Right lobe of liver (tissue), 6 donors: Measurements from ENCODE around the gene UMOD. TPM values are rescaled to one million over a fixed set of nuclear protein-coding genes. Genes with fewer than 3 reads are reported as not detected.

Experiments used
- ATAC-seq, 4 donors: fragments of 200-7000 bp; cut with Tn5 transposase; one replicate each; pipeline ENCODE4 v1.9.1; 2020; ENCODE audit warnings: mild to moderate bottlenecking in 4 of 4, moderate library complexity in 4 of 4
- DNase-seq, 3 donors: peaks; one replicate each; pipeline ENCODE4 v3.0.0-alpha.2; 2020
- H3K27ac ChIP-seq, 3 donors: fragments of 200-600 bp; one replicate each; pipeline ENCODE4 v1.8.0; 2022
- H3K27me3 ChIP-seq, 2 donors: fragments of 200-600 bp; one replicate each; pipeline ENCODE4 v1.8.0; 2022
- H3K36me3 ChIP-seq, 4 donors: fragments of 200-600 bp; sonication (generic) in 1 of 4; one replicate each; pipeline versions ENCODE4 v1.5.1 to v1.8.0; 2017 to 2022; ENCODE audit warnings: control low read depth in 1 of 4
- H3K4me1 ChIP-seq, 4 donors: fragments of 200-600 bp; sonication (generic) in 1 of 4; one replicate each; pipeline versions ENCODE4 v1.5.1 to v1.8.0; 2017 to 2022; ENCODE audit warnings: control low read depth in 1 of 4
- H3K4me3 ChIP-seq, 3 donors: fragments of 200-600 bp; one replicate each; pipeline ENCODE4 v1.8.0; 2022
- H3K9me3 ChIP-seq, 4 donors: fragments of 200-600 bp; sonication (generic) in 1 of 4; one replicate each; pipeline versions ENCODE4 v1.5.1 to v1.8.0; 2017 to 2022; ENCODE audit warnings: control low read depth in 1 of 4
- CTCF ChIP-seq, 4 donors: fragments of 200-600 bp in 3 of 4; fragments of 450-650 bp in 1 of 4; IDR thresholded peaks; one replicate each; pipeline versions ENCODE4 v1.5.1 to v1.8.0; 2016 to 2022; ENCODE audit warnings: antibody characterized with exemption in 4 of 4, mild to moderate bottlenecking in 2 of 4
- POLR2A ChIP-seq: fragments of 450-650 bp; IDR thresholded peaks from one replicate; pipeline ENCODE4 v1.6.1; 2017; ENCODE audit warnings: antibody characterized with exemption, mild to moderate bottlenecking
- WGBS: methylation state at CpG from one replicate; pipeline ENCODE4 v1.1.6; 2018; ENCODE audit warnings: low coverage, low lambda C conversion rate; ENCODE audit not compliant: insufficient coverage; ENCODE audit errors: missing lambda C conversion rate; 5-methylcytosine and 5-hydroxymethylcytosine counted together
- intact Hi-C, 2 donors: fragments of 100-400 bp; cut with DNase I; formaldehyde crosslinking; loops; one replicate each; pipeline versions ENCODE4 v1.11.2 to v1.14.1; 2022
- total RNA-seq, 6 experiments: library from RNA; depleted of rRNA in 2 of 6; stranded (reverse); fragments of >200 nt in 2 of 6; fragmentation: NEBNext Ultra II Directional in 3 of 6; extraction: Animal tissue kit (Norgen Biotek cat#: 25700) in 3 of 6; gene quantifications; one replicate each; pipeline versions ENCODE4 v1.1.0 to v1.2.4, GENCODE V29; 2016 to 2023
- donor health status: DM: no; HTN: yes; CAD: no.
- donor health status: DM: no; HTN: no; CAD: no.
- donor health status: DM: no; HTN: no; CAD: no.
- donor health status: DM: no; HTN: yes; CAD: no.
- donor health status: DM: no; HTN: yes; CAD: no.

UMOD gene
- total RNA-seq, 6 experiments from 2014 or later: not detected

GRCh38 chr16:20331635-20332034 lies 20.9 kb downstream of the UMOD start:
- H3K9me3 ChIP-seq: no peaks in the 10 kb centered on the region
- WGBS: 37% methylated on average over 3 of the region's 5 CpGs
- no peaks in the 10 kb centered on the region for H3K4me1 ChIP-seq
- intact Hi-C loops: no loop called here
- H3K27me3 ChIP-seq: no peaks in the 10 kb centered on the region
- no peaks in the 10 kb centered on the region for H3K36me3 ChIP-seq
- DNase-seq (no peak), ATAC-seq (no peak)
- TF ChIP-seq POLR2A: no peak
- no peak for TF ChIP-seq CTCF (IDR thresholded peaks at IDR 0.05)
- H3K27ac ChIP-seq: no peak overlapping the region
- H3K4me3 ChIP-seq: no peak overlapping the region

- 71% methylated on average over 5 of the region's 5 CpGs for WGBS
- Histone ChIP-seq H3K27me3 (no peaks in the 10 kb centered on the region), H3K9me3 (no peaks in the 10 kb centered on the region), H3K4me1 (no peaks in the 10 kb centered on the region), H3K4me3 (no peak overlapping the region), H3K36me3 (no peaks in the 10 kb centered on the region), H3K27ac (no peak overlapping the region)
- DNase-seq: no peak
- TF ChIP-seq CTCF (IDR thresholded peaks at IDR 0.05) (no peak), POLR2A (no peak)
- ATAC-seq: no peak
- intact Hi-C loops: no loop called here
Observed at GRCh38 chr16:20329392-20330138, 22.9 kb downstream of the UMOD start.

- Histone ChIP-seq H3K9me3 (no peaks in the 10 kb centered on the region), H3K36me3 (no peaks in the 10 kb centered on the region), H3K4me3 (no peak within 1 kb of the TSS), H3K4me1 (no peaks in the 10 kb centered on the region), H3K27ac (no peak within 1 kb of the TSS), H3K27me3 (no peaks in the 10 kb centered on the region)
- WGBS: 27% methylated on average over 2 of the region's 7 CpGs
- TF ChIP-seq CTCF (IDR thresholded peaks at IDR 0.05): no peak
- TF ChIP-seq POLR2A: no peak
- no peak for DNase-seq
- intact Hi-C loops: no loop called here
- no peak for ATAC-seq
Observed at GRCh38 chr16:20327444-20328041, 25.0 kb downstream of the UMOD start, which contains the start of gene GP2. GP2 (minus strand) TSS chr16:20327513; CDS start chr16:20326431, 1,082 bp downstream.

- no peaks in the 10 kb centered on the region for H3K4me1 ChIP-seq
- no peak for TF ChIP-seq POLR2A
- TF ChIP-seq CTCF (IDR thresholded peaks at IDR 0.05): no peak
- no peaks in the 10 kb centered on the region for H3K27me3 ChIP-seq
- no peaks in the 10 kb centered on the region for H3K36me3 ChIP-seq
- ATAC-seq (no peak), DNase-seq (no peak)
- no peak overlapping the region for H3K4me3 ChIP-seq
- H3K27ac ChIP-seq: no peak overlapping the region
- H3K9me3 ChIP-seq: no peaks in the 10 kb centered on the region
- WGBS: 60% methylated on average over 3 of the region's 3 CpGs
- intact Hi-C loops: no loop called here
Observed at GRCh38 chr16:20326321-20326720, 26.2 kb downstream of the UMOD start.
